G401.6 (cell line): ENCODE results near the gene KLHL3.

Source experiments
- FAIRE-seq: peaks from 2 replicates; lab custom pipeline; 2012; peaks lifted over from hg19 to GRCh38; lab: Jason Lieb, UNC

The KLHL3 gene

DNA sequence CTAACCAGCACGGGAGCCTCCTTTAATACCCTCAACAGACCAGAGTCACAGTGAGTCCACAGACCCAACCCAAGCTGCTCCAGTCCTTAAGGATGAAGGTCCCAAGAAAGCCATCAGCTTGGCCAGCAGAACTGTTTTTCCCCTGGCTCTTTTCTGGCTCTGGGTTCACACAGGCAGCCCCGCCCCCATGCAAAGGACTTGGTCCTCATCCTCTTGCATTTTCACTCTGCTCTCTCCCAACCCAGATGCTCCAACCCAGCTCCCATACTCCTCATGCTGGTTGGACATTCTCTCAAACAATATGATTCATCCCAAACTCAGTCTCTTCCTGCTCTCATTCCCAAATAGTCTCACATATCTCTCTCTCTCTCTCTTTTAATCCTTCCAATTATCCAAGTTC lies 162.5 kb downstream of the KLHL3 start:
- no peak for FAIRE-seq

DNA sequence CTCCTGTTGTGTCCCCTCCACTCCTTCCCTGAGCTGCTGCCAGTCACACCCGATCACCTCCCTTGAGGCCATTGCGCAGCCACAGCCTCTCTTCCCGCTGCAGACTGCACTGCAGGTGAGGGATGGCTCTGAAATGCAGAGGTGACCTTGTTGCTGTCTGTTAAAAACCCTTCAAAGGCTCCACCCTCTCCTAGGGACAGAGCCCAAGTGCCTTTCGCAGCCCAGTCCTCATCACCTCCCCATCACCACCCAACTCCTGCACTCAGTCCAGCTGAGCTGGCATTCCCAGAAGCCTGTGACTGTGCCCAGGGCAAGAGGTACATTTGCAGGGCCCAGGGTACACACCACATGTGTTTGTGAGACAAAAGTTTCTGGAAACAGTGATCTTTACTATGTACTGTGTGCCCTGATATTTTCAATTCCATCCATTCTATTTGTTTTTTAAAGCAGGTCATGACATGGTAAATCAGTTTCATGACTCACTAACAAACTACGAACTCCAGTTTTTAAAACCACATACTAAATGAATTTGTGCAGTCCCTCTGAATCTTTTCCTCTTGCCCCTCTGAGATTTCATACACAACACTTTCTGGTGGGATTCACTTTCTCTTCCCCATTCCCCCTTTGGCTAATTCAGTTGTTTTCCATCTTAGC lies 163.7 kb downstream of the KLHL3 start:
- no peak for FAIRE-seq

DNA sequence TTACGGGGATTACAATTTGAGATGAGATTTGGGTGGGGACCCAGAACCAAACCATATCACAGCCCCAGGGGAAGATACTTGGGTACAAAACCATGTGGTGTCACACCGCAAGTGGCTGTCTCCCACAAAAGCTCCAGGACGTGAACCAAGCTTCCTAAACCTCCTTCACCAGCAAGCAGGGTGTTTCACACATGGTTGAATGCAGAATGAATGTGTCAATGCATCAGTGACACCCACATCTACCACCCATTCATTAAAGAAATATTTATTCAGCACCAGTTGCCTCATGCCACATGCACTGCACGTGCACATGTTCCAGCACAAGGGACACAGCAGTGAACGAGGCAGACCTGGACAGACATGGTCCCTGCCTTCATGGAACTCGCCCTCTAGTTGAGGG lies 165.8 kb downstream of the KLHL3 start:
- FAIRE-seq: no peak
